Mucosa of gallbladder (tissue), 1 donor: ENCODE data around the gene SLC26A11. TPM values are rescaled to one million over a fixed set of nuclear protein-coding genes. Genes with fewer than 3 reads are reported as not detected.

Experiments
- DNase-seq: peaks from one replicate; pipeline ENCODE4 v3.0.0-alpha.2; 2020; ENCODE audit warnings: low spot score
- total RNA-seq: library from RNA; stranded (reverse); gene quantifications from one replicate; pipeline ENCODE4 v1.2.1, GENCODE V29; 2021
- donor health status: DM: no; HTN: no; CAD: no.

The SLC26A11 gene
- total RNA-seq, 1 donor from 2014 or later = 16.3 TPM

DNA sequence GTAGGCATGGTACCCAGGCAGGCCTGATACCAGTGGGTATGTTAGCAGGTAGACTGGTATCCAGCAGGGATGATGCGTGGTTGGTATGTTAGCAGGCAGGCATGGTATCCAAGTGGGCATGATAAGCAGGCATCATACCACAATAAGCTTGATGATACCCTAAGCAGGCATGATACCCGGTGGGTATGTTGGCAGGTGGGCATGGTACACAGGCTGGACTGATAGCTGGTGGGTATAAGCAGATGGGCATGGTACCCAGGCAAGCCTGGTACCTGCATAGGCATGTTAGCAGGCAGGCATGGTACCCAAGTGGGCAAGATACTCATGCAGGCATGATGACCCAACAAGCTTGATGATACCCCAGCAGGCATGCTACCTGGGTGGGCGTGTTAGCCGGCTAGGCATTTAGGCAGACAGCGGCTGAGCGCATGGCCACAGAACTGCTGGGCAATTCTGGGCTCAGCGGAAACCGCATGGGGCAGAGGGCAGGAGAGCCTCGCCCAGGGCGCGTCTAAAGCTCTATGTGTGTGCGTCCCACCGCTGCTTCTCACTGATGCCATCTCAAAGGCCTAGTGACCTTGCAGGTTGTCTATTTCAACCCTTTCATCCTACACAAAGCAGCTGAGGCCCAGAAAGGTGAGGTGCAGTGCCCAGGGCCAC, 2.4 kb upstream of the SLC26A11 start:
- no peak for DNase-seq

DNA sequence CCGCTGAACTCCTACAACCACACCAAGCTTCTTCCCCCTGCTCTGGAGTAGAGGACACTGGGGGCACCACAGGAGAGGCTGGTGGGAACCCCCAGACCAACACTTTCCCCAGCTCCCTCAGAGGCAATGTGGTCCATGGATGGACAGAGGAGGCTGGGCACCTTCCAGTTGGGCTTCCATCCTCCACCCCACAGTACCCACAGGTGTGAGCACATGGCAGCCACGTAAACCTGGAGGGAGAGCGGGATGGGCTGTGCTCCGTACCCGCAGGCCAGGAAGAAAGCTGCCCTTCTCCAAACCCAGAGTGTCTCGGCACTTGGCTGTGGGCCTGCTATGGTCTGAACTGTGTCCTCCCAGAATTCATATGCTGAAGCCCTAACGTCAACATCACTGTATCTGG, 1.8 kb upstream of the SLC26A11 start:
- DNase-seq = no peak

DNA sequence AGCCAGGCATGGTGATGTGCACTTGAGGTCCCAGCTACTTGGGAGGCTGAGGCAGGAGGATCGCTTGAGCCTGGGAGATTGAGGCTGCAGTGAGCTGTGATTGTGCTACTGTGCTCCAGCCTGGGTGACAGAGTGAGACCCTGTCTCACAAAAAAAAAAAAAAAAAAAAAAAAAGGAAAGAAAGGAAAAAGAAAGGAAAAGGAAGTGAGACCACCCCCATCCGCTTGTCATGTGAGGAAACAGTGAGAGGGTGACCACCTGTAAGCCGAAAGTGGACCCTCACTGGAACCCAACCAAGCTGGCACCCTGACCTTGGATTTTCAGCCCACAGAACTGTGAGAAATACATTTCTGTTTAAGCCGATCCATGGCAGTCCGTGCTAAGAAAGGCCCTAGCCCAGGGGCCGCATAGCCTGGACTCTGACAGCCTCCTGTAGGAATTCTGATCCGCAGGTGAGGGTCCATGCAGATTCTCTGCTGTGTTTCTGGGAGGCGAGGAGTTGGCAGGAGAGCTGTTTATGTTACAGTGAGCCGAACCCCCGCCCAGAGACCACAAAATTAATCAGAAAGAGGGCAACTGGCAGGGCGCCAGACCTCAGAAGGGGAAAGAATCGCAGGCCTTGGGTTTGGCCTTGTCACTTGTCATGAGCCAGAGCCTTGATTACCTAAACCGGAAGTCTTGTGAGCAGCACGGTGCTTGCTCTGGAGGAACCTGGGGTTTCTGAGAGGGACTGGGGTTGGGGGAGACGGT, 1.0 kb upstream of the SLC26A11 start:
- DNase-seq = peak; percentile 82

DNA sequence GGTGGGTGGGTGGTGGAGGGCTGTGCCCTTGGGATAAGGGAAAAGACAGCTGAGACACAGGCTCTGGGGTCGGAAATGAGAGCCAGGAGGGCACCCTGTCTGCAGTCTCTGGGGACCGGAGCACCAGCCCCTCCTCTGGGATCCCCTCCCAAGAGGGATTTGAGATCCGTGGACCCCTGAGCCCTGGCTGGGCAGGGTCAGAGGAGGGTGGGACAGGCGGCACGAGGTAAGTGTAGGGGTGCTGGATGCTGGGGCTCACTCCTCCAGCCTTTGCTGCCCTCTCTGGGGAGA, 519 bp upstream of the SLC26A11 start:
- no peak for DNase-seq

DNA sequence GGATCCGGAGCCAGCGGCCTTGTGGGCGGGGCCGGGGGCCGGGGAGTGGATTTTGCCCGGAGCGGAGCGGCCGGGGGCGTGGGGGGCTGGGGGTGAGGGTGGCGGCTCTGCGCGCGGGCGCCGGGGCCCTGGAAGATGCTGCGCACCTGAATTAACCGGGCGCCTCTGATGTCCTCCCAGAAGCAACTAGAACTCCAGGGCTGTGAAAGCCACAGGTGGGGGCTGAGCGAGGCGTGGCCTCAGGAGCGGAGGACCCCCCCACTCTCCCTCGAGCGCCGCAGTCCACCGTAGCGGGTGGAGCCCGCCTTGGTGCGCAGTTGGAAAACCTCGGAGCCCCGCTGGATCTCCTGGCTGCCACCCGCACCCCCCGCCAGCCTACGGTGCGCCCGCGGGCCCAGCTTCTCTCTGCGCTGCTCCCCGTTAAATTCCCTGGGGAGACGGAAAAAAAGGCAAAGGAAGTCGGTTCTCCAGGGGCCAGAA, 549 bp downstream of the SLC26A11 start:
- no peak for DNase-seq

- no peak for DNase-seq
Measured at GRCh38 chr17:80221351-80222105, 1.3 kb downstream of the SLC26A11 start.

- DNase-seq = no peak
Measured at GRCh38 chr17:80222376-80223141, 2.3 kb downstream of the SLC26A11 start.

DNA sequence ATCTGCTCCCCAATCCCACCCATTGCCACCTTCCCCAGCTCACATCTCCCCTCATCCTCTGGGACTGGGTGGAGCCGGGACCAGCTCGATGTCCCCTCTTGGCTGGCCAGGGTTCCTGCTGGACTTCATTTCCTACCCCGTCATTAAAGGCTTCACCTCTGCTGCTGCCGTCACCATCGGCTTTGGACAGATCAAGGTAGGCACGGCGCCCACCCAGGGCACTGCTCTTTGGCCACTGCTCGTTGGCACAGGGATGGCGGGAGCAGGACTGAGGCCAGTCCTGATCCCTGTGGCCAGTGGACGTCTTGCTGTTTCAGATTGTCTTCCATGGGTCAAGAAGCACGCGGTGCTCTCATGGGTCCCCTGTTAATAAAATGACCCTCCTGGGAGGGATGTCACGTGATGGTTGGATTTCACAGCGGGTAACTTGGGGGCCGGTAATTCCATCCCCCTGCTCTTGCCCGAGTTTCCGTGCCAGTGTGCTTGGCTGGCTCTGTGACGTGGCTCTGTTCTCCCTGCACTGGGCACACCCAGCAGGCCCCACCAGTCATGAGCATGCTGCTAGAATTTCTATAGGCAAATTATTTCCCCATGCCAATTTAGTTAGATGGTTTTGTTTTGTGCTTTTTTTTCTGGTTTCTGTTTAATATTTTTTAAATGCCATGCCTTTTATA, 3.1 kb downstream of the SLC26A11 start:
- no peak for DNase-seq

DNA sequence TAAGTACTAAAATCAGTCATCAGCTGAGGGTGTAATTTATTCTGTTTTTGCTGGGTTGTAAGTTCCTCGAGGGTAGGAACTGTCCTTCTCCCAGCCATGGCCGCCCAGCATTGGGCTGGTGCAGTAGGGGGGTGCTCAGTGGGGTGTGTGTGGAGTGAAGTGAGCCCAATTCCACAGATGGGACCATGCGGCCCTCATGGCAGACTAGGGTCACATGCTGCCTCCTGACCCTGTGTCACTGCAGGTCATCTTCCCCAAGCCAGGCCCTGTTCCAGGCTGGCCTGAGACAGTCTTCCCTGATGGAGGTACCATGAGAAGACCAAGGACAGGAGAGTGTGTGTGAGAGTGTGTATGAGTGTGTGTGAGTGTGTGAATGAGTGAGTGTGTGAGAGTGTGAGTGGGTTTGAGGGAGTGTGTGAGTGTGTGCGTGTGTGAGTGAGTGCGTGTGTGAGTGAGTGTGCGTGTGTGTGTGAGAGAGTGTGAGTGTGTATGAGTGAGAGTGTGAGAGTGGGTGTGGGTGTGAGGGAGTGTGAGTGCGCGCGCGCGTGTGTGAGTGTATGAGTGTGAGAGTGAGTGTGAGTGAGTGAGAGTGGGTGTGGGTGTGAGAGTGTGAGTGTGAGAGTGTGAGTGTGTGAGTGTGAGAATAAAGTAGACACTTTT, 3.7 kb downstream of the SLC26A11 start:
- DNase-seq = no peak

GRCh38 chr17:80224683-80225082, 4.5 kb downstream of the SLC26A11 start:
- DNase-seq = no peak

DNA sequence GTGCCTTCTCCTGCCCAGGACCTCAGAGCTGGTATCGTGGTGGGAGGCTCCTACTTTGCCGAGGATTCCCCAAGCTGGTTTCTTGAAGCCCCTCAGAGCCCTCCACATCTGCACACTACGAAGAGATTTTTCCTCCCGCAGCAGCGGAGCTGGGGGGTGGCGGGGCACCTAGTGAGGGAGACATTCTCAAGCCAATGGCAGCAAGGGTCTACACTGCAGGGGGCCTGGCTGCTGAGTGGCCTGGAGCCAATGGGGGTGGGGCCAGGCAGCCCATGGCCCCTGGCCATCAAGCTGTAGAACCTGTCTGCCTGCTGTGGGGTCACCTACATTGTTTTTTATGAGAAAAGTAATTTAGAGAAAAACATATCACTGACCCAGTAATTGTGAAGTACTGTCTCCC, 5.0 kb downstream of the SLC26A11 start:
- DNase-seq = no peak

DNA sequence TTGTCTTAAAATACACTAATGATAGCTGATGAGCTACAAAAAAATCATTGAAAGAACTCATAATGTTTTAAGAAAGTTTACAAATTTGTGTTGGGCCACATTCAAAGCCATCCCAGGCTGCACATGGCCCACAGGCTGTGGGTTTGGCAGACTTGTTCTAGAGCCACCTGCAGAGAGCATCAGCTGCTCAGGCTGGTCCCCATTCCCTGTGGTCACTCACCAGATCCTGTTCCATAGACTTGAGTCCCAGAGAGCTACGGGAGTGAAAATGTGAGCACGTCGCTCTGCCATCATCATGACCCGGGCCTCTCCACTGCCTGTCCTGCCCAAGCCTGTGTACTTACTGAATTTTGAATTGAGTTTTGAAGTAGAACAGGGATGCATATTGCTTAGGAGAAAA, 6.9 kb downstream of the SLC26A11 start:
- DNase-seq = no peak

DNA sequence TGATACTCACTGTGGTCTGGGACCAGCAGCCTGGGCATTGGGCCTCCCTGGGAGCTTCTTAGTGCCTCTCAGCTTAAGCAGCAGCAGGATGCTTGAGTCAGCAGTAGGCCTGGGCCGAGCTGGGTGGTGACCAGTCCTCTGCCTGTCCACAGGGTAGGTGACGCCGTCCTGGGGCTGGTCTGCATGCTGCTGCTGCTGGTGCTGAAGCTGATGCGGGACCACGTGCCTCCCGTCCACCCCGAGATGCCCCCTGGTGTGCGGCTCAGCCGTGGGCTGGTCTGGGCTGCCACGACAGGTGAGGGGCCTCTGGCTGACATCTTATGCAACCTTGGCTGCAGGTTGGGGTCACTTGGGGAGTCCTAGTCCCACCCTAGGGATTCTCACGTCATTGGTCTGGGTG, 7.4 kb downstream of the SLC26A11 start:
- DNase-seq = no peak

- DNase-seq = no peak
Measured at GRCh38 chr17:80228477-80228876, 8.2 kb downstream of the SLC26A11 start.

- no peak for DNase-seq
Measured at GRCh38 chr17:80229011-80229410, 8.8 kb downstream of the SLC26A11 start.

- no peak for DNase-seq
Measured at GRCh38 chr17:80232438-80232837, 12.2 kb downstream of the SLC26A11 start.

DNA sequence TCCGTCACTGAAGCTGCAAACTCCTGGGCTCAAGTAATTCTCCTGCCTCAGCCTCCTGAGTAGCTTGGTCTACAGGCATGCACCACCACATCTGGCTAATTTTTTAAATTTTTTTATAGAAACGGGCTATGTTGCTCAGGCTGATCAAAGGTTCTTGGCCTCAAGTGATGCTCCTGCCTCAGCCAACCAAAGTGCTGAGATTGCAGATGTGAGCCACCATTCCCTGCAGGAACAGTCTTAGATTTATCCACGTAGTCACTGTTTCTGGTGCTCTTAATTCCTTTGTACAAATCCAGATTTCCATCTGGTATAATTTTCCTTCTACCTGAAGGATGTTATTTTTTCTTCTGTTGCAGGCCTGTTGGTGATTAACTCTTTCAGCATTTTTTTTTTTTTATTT, 13.0 kb downstream of the SLC26A11 start:
- DNase-seq = no peak

DNA sequence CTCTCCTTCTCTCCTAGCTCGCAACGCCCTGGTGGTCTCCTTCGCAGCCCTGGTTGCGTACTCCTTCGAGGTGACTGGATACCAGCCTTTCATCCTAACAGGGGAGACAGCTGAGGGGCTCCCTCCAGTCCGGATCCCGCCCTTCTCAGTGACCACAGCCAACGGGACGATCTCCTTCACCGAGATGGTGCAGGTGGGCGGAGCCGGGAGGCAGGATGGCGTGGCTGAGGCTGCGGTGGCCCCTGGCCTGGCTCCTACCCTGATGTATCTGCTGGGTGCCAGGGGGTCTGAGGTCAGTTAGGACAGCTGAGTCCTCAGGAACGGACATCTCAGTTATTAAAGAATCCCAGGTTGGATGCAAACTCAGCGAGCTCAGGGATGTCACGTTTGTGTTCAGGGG, 16.7 kb downstream of the SLC26A11 start:
- DNase-seq = no peak

DNA sequence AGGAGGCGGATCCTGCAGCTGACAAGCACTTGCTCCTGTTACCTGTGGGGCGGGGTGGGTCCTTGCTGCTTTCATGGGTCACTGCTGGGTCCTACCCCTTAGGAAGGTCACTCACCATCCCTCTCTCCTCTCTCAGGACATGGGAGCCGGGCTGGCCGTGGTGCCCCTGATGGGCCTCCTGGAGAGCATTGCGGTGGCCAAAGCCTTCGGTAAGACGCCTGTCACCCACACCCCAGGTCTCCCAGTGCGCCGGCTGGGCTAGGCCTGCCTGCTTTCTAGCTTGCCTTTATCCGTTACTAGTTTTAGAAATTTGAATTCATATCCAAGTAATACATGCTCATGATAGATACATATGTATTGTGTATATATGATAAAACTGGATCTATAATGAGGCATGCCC, 17.2 kb downstream of the SLC26A11 start:
- no peak for DNase-seq

DNA sequence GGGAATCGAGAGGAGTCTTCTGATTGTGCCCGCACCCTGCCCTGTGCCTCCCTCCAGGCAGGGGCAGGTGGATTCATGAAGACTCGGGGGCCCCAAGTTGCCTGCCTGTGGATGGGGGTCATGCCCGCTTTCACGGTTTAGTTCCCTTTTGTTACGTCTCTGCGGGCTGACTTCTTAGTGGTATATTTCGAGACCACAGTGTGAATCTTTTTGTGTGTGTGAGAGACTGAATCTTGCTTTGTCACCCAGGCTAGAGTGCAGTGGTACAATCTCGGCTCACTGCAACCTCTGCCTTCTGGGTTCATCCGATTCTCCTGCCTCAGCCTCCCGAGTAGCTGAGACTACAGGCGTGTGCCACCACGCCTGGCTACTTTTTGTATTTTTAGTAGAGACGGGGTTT, 22.3 kb downstream of the SLC26A11 start:
- no peak for DNase-seq
